ENCODE results near the gene CFL1. TPM values are rescaled to one million over a fixed set of nuclear protein-coding genes. Genes with fewer than 3 reads are reported as not detected.

Gene CFL1
- total RNA-seq, 1 donor from 2014 or later: 1,155 TPM

- no peak overlapping the region for H3K4me3 Mint-ChIP-seq (ENCODE audit: low read depth)
- no peaks in the 10 kb centered on the region for H3K9me3 Mint-ChIP-seq
- H3K36me3 Mint-ChIP-seq (ENCODE audit: low read depth): peaks cover 55% of the 10 kb centered on the region
- H3K4me1 Mint-ChIP-seq (ENCODE audit: low read depth): peaks cover 37% of the 10 kb centered on the region
- intact Hi-C loops (cut with micrococcal nuclease): loop anchor here (1.0 kb wide), 1 partner anchor 105 kb away; no protein-coding TSS in a partner anchor
- H3K27ac Mint-ChIP-seq: peak overlapping the region; percentile 58
- DNase-seq (ENCODE audit: low spot score): peak; percentile 77
- no peaks in the 10 kb centered on the region for H3K27me3 Mint-ChIP-seq (ENCODE audit: low read depth)
Measured at GRCh38 chr11:65884716-65885092, 26.7 kb upstream of the CFL1 start.

- peaks cover 36% of the 10 kb centered on the region for H3K4me1 Mint-ChIP-seq (ENCODE audit: low read depth)
- no peaks in the 10 kb centered on the region for H3K9me3 Mint-ChIP-seq
- peaks cover 55% of the 10 kb centered on the region for H3K36me3 Mint-ChIP-seq (ENCODE audit: low read depth)
- H3K27ac Mint-ChIP-seq: peak overlapping the region; percentile 58
- H3K4me3 Mint-ChIP-seq (ENCODE audit: low read depth): no peak overlapping the region
- DNase-seq (ENCODE audit: low spot score): no peak
- intact Hi-C loops (cut with micrococcal nuclease): loop anchor here (1.0 kb wide), 1 partner anchor 105 kb away; no protein-coding TSS in a partner anchor
- no peaks in the 10 kb centered on the region for H3K27me3 Mint-ChIP-seq (ENCODE audit: low read depth)
Measured at GRCh38 chr11:65883786-65884715, 26.1 kb upstream of the CFL1 start.

- Mint-ChIP-seq H3K27ac (no peak overlapping the region), H3K9me3 (no peaks in the 10 kb centered on the region), H3K27me3 (ENCODE audit: low read depth) (no peaks in the 10 kb centered on the region), H3K4me3 (ENCODE audit: low read depth) (no peak overlapping the region), H3K36me3 (ENCODE audit: low read depth) (peaks cover 54% of the 10 kb centered on the region), H3K4me1 (ENCODE audit: low read depth) (peaks cover 36% of the 10 kb centered on the region)
- DNase-seq (ENCODE audit: low spot score): no peak
- intact Hi-C loops (cut with micrococcal nuclease): no loop called here
Measured at GRCh38 chr11:65883058-65883761, 25.2 kb upstream of the CFL1 start.

GRCh38 chr11:65882120-65883057, 24.4 kb upstream of the CFL1 start:
- H3K4me1 Mint-ChIP-seq (ENCODE audit: low read depth): peaks cover 35% of the 10 kb centered on the region

GRCh38 chr11:65880844-65881421, 23.0 kb upstream of the CFL1 start:
- Mint-ChIP-seq H3K4me3 (ENCODE audit: low read depth) (peak overlapping the region; percentile 45), H3K9me3 (no peaks in the 10 kb centered on the region), H3K27ac (peak overlapping the region; percentile 82), H3K36me3 (ENCODE audit: low read depth) (peaks cover 36% of the 10 kb centered on the region), H3K27me3 (ENCODE audit: low read depth) (no peaks in the 10 kb centered on the region), H3K4me1 (ENCODE audit: low read depth) (peaks cover 23% of the 10 kb centered on the region)
- no peak for DNase-seq (ENCODE audit: low spot score)
- intact Hi-C loops (cut with micrococcal nuclease): no loop called here

More at GRCh38 chr11:65882120-65883057, 24.4 kb upstream of the CFL1 start:
- Mint-ChIP-seq H3K27me3 (ENCODE audit: low read depth) (no peaks in the 10 kb centered on the region), H3K27ac (no peak overlapping the region), H3K36me3 (ENCODE audit: low read depth) (peaks cover 51% of the 10 kb centered on the region), H3K9me3 (no peaks in the 10 kb centered on the region), H3K4me3 (ENCODE audit: low read depth) (no peak overlapping the region)
- intact Hi-C loops (cut with micrococcal nuclease): no loop called here
- no peak for DNase-seq (ENCODE audit: low spot score)

GRCh38 chr11:65880027-65880426, 22.0 kb upstream of the CFL1 start:
- no peaks in the 10 kb centered on the region for H3K27me3 Mint-ChIP-seq (ENCODE audit: low read depth)
- no peak for DNase-seq (ENCODE audit: low spot score)
- intact Hi-C loops (cut with micrococcal nuclease): no loop called here
- H3K4me1 Mint-ChIP-seq (ENCODE audit: low read depth): peaks cover 23% of the 10 kb centered on the region
- peaks cover 31% of the 10 kb centered on the region for H3K36me3 Mint-ChIP-seq (ENCODE audit: low read depth)
- peak overlapping the region; percentile 42 for H3K4me3 Mint-ChIP-seq (ENCODE audit: low read depth)
- H3K9me3 Mint-ChIP-seq: no peaks in the 10 kb centered on the region
- no peak overlapping the region for H3K27ac Mint-ChIP-seq

GRCh38 chr11:65879617-65880016, 21.6 kb upstream of the CFL1 start, which contains the start of gene CTSW:
CTSW (plus strand) TSS chr11:65879837; CDS start chr11:65879855, 18 bp downstream.
- Mint-ChIP-seq H3K4me1 (ENCODE audit: low read depth) (peaks cover 21% of the 10 kb centered on the region), H3K27me3 (ENCODE audit: low read depth) (no peaks in the 10 kb centered on the region), H3K36me3 (ENCODE audit: low read depth) (peaks cover 27% of the 10 kb centered on the region), H3K9me3 (no peaks in the 10 kb centered on the region), H3K27ac (peak within 1 kb of the TSS; percentile 82), H3K4me3 (ENCODE audit: low read depth) (peak within 1 kb of the TSS; percentile 55)
- intact Hi-C loops (cut with micrococcal nuclease): no loop called here
- DNase-seq (ENCODE audit: low spot score): no peak

- DNase-seq (ENCODE audit: low spot score): peak; percentile 95
- H3K27me3 Mint-ChIP-seq (ENCODE audit: low read depth): no peaks in the 10 kb centered on the region
- peaks cover 13% of the 10 kb centered on the region for H3K4me1 Mint-ChIP-seq (ENCODE audit: low read depth)
- intact Hi-C loops (cut with micrococcal nuclease): loop anchor here (1.0 kb wide), 1 partner anchor 14 kb away; no protein-coding TSS in a partner anchor
- H3K36me3 Mint-ChIP-seq (ENCODE audit: low read depth): no peaks in the 10 kb centered on the region
- H3K4me3 Mint-ChIP-seq (ENCODE audit: low read depth): peak overlapping the region; percentile 91
- H3K27ac Mint-ChIP-seq: peak overlapping the region; percentile 79
- no peaks in the 10 kb centered on the region for H3K9me3 Mint-ChIP-seq
Measured at GRCh38 chr11:65873318-65874156, 15.6 kb upstream of the CFL1 start.

- no peaks in the 10 kb centered on the region for H3K27me3 Mint-ChIP-seq (ENCODE audit: low read depth)
- peaks cover 13% of the 10 kb centered on the region for H3K4me1 Mint-ChIP-seq (ENCODE audit: low read depth)
- intact Hi-C loops (cut with micrococcal nuclease): loop anchor here (1.0 kb wide), 1 partner anchor 13 kb away; no protein-coding TSS in a partner anchor
- peak within 1 kb of the TSS; percentile 91 for H3K4me3 Mint-ChIP-seq (ENCODE audit: low read depth)
- DNase-seq (ENCODE audit: low spot score): no peak
- H3K27ac Mint-ChIP-seq: peak within 1 kb of the TSS; percentile 79
- H3K9me3 Mint-ChIP-seq: no peaks in the 10 kb centered on the region
- peaks cover 7% of the 10 kb centered on the region for H3K36me3 Mint-ChIP-seq (ENCODE audit: low read depth)
Measured at GRCh38 chr11:65872586-65873317, 14.8 kb upstream of the CFL1 start, which contains the start of gene EFEMP2. EFEMP2 (minus strand) TSS chr11:65872800; CDS start chr11:65872354, 446 bp downstream.

- Mint-ChIP-seq H3K27me3 (ENCODE audit: low read depth) (no peaks in the 10 kb centered on the region), H3K36me3 (ENCODE audit: low read depth) (peaks cover 15% of the 10 kb centered on the region), H3K9me3 (no peaks in the 10 kb centered on the region), H3K4me1 (ENCODE audit: low read depth) (peaks cover 13% of the 10 kb centered on the region), H3K4me3 (ENCODE audit: low read depth) (peak overlapping the region; percentile 43), H3K27ac (no peak overlapping the region)
- no peak for DNase-seq (ENCODE audit: low spot score)
- intact Hi-C loops (cut with micrococcal nuclease): no loop called here
Measured at GRCh38 chr11:65871811-65872548, 14.0 kb upstream of the CFL1 start.

Measured in activated T-helper 2 cell treated with anti-CD3 and anti-CD28 coated beads, Interferon-gamma antibody, Interleukin-2, Interleukin-4, amounts not matched to agents 10 μg/mL and 5 μg/mL and 100 μg/mL, durations not matched to agents 14 hours and 24 hours and 36 hours (primary cell).